T-helper 1 cell treated with Interleukin-12 subunit alpha and Interleukin-12 subunit beta and Interleukin-4 antibody, amounts not matched to agents 30 ng/mL and 1 ng/mL, for 36 hours (primary cell): ENCODE data around the gene PLS1. TPM values are rescaled to one million over a fixed set of nuclear protein-coding genes. Genes with fewer than 3 reads are reported as not detected.

Experiments used
- total RNA-seq: library from RNA; stranded (reverse); gene quantifications from 2 replicates; pipeline ENCODE4 v1.2.3, GENCODE V29; 2022

The PLS1 gene
- total RNA-seq, 1 donor from 2014 or later = 5.6 TPM

Other genes with a start within 250 kb of the PLS1 start
- 110 and 114 TPM in 2 replicates for gene XRN1, start 148.4 kb upstream of the PLS1 start, total RNA-seq
- gene ATR, start 17.7 kb upstream of the PLS1 start, total RNA-seq = 36.6 and 37.9 TPM in 2 replicates
- 0.81 and 2.0 TPM in 2 replicates for gene TRPC1, start 127.6 kb downstream of the PLS1 start, total RNA-seq